Neural cell (in vitro differentiated cells): ENCODE measurements around the gene PHF21A. TPM values are rescaled to one million over a fixed set of nuclear protein-coding genes. Genes with fewer than 3 reads are reported as not detected.

Experiments used
- H2AFZ ChIP-seq: fragments of 200-600, 300-800 bp; sonication (generic), shearing (Covaris generic); 2 replicates; pipeline ENCODE4 v1.6.0; 2014; ENCODE audit warnings: low read depth, mild to moderate bottlenecking, antibody characterized with exemption, low read length, moderate library complexity
- H3F3A ChIP-seq: fragments of 200-600 bp; shearing (Covaris generic); 2 replicates; pipeline ENCODE4 v1.6.1; 2016; ENCODE audit warnings: mild to moderate bottlenecking, moderate library complexity, mixed read lengths, antibody characterized with exemption, low read length; ENCODE audit not compliant: insufficient read depth, poor library complexity, severe bottlenecking
- H3K27ac ChIP-seq: fragments of 200-600, 300-800 bp; sonication (generic), shearing (Covaris generic); 2 replicates; pipeline ENCODE4 v1.5.1; 2014; ENCODE audit warnings: mild to moderate bottlenecking, low read length, moderate library complexity
- H3K27me3 ChIP-seq: fragments of 300-800, 200-600 bp; sonication (generic), shearing (Covaris generic); 2 replicates; pipeline ENCODE4 v1.6.0; 2014; ENCODE audit warnings: mild to moderate bottlenecking, low read depth, low read length, moderate library complexity; ENCODE audit not compliant: insufficient read depth
- H3K36me3 ChIP-seq: fragments of 300-800, 200-600 bp; sonication (generic), shearing (Covaris generic); 2 replicates; pipeline ENCODE4 v1.5.1; 2014; ENCODE audit warnings: mild to moderate bottlenecking, antibody characterized with exemption, low read length, moderate library complexity; ENCODE audit not compliant: insufficient read depth
- H3K4me2 ChIP-seq: fragments of 300-800, 200-600 bp; sonication (generic), shearing (Covaris generic); 2 replicates; pipeline ENCODE4 v1.6.0; 2014; ENCODE audit warnings: mild to moderate bottlenecking, low read length
- H3K4me3 ChIP-seq: fragments of 300-800, 200-600 bp; sonication (generic), shearing (Covaris generic); 2 replicates; pipeline ENCODE4 v1.5.1; 2014; ENCODE audit warnings: mild to moderate bottlenecking, low read length, moderate library complexity
- H3K79me2 ChIP-seq: fragments of 200-600 bp; shearing (Covaris generic); replicated peaks from 2 replicates; pipeline ENCODE4 v1.6.0; 2014; ENCODE audit warnings: mild to moderate bottlenecking, low read length, moderate library complexity; ENCODE audit not compliant: insufficient read depth
- H3K9ac ChIP-seq: fragments of 300-800, 200-600 bp; sonication (generic), shearing (Covaris generic); 2 replicates; pipeline ENCODE4 v1.6.1; 2016; ENCODE audit warnings: mild to moderate bottlenecking, low read length, mixed read lengths
- H3K9me2 ChIP-seq: fragments of 200-600 bp; shearing (Covaris generic); 2 replicates; pipeline ENCODE4 v1.6.1; 2016; ENCODE audit warnings: mild to moderate bottlenecking, low read length, mixed read lengths; ENCODE audit not compliant: insufficient read depth
- H3K9me3 ChIP-seq: fragments of 200-600, 300-800 bp; sonication (generic), shearing (Covaris generic); 2 replicates; pipeline ENCODE4 v1.6.1; 2016; ENCODE audit warnings: mild to moderate bottlenecking, mixed run types, low read length, moderate library complexity, mixed read lengths
- H4K20me1 ChIP-seq: fragments of 200-600 bp; shearing (Covaris generic); 2 replicates; pipeline ENCODE4 v1.6.1; 2016; ENCODE audit warnings: mild to moderate bottlenecking, mixed run types; ENCODE audit not compliant: insufficient read depth
- EP300 ChIP-seq: fragments of 450-650 bp; conservative IDR thresholded peaks from 2 replicates; pipeline ENCODE4 v1.6.1; 2014; ENCODE audit warnings: antibody characterized with exemption, mild to moderate bottlenecking, moderate library complexity; ENCODE audit not compliant: poor library complexity, severe bottlenecking
- EZH2 ChIP-seq: fragments of 200-600, 300-800 bp; shearing (Covaris generic), sonication (generic); IDR thresholded peaks from 2 replicates; pipeline ENCODE4 v1.6.1; 2014; ENCODE audit warnings: antibody characterized with exemption, low read length, borderline replicate concordance, mild to moderate bottlenecking; ENCODE audit not compliant: insufficient read depth, poor library complexity, severe bottlenecking
- MXI1 ChIP-seq: fragments of 450-650 bp; conservative IDR thresholded peaks from 2 replicates; pipeline ENCODE4 v1.6.1; 2014; ENCODE audit warnings: antibody characterized with exemption, mild to moderate bottlenecking; ENCODE audit not compliant: poor library complexity, severe bottlenecking
- POLR2AphosphoS5 ChIP-seq: IDR thresholded peaks from 2 replicates; pipeline ENCODE4 v1.6.1; 2012
- SMC3 ChIP-seq: fragments of 450-650 bp; conservative IDR thresholded peaks from 2 replicates; pipeline ENCODE4 v1.6.1; 2014; ENCODE audit warnings: antibody characterized with exemption, mild to moderate bottlenecking, moderate library complexity; ENCODE audit not compliant: poor library complexity
- TAF1 ChIP-seq: IDR thresholded peaks from 2 replicates; pipeline ENCODE4 v1.6.1; 2012; ENCODE audit warnings: low read depth
- polyA plus RNA-seq: library from polyadenylated mRNA; depleted of rRNA; stranded (reverse); fragments of >200 nt; gene quantifications from 2 replicates; pipeline ENCODE4 v1.2.3, GENCODE V29; 2014
- TF ChIP-seq, protein P1 (sequence below): IDR thresholded peaks from 2 replicates; pipeline ENCODE4 v1.6.1; 2012; ENCODE audit warnings: borderline replicate concordance
- TF ChIP-seq, protein P2 (sequence below): fragments of 450-650 bp; IDR thresholded peaks from 2 replicates; pipeline ENCODE4 v1.5.1; 2014; ENCODE audit warnings: antibody characterized with exemption, mild to moderate bottlenecking, moderate library complexity; ENCODE audit not compliant: poor library complexity, severe bottlenecking

PHF21A gene
- polyA plus RNA-seq, 1 donor from 2014 or later: 31.7 TPM

DNA sequence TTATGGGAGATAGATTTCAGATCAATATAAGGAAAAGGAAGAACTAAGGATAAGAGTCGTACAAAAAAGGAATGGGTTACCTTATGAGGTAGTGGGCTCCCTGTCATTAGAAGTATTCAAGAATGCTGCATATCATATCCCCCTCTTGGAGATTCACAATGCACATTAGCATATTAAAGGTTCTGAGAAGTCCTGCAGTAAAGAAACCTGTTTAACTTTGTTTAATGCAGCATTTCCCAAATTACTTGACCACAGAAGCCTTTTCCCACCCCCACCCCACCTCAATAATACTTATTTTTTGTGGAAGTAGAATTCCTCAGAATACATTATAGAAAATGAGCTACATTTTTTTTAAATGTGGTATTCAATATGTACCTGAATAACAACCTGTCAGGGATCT is 30.9 kb downstream of the PHF21A start:
- Histone ChIP-seq H3K9ac (no peak overlapping the region), H3K9me3 (no peaks in the 10 kb centered on the region), H3K27ac (no peak overlapping the region), H3K27me3 (no peaks in the 10 kb centered on the region), H3K79me2 (peaks cover 21% of the 10 kb centered on the region), H3K4me3 (no peak overlapping the region), H2AFZ (no peak overlapping the region), H3K36me3 (no peaks in the 10 kb centered on the region), H3F3A (no peaks in the 10 kb centered on the region), H3K9me2 (no peaks in the 10 kb centered on the region), H3K4me2 (no peak overlapping the region), H4K20me1 (no peaks in the 10 kb centered on the region)
- TF ChIP-seq, protein P1, sequence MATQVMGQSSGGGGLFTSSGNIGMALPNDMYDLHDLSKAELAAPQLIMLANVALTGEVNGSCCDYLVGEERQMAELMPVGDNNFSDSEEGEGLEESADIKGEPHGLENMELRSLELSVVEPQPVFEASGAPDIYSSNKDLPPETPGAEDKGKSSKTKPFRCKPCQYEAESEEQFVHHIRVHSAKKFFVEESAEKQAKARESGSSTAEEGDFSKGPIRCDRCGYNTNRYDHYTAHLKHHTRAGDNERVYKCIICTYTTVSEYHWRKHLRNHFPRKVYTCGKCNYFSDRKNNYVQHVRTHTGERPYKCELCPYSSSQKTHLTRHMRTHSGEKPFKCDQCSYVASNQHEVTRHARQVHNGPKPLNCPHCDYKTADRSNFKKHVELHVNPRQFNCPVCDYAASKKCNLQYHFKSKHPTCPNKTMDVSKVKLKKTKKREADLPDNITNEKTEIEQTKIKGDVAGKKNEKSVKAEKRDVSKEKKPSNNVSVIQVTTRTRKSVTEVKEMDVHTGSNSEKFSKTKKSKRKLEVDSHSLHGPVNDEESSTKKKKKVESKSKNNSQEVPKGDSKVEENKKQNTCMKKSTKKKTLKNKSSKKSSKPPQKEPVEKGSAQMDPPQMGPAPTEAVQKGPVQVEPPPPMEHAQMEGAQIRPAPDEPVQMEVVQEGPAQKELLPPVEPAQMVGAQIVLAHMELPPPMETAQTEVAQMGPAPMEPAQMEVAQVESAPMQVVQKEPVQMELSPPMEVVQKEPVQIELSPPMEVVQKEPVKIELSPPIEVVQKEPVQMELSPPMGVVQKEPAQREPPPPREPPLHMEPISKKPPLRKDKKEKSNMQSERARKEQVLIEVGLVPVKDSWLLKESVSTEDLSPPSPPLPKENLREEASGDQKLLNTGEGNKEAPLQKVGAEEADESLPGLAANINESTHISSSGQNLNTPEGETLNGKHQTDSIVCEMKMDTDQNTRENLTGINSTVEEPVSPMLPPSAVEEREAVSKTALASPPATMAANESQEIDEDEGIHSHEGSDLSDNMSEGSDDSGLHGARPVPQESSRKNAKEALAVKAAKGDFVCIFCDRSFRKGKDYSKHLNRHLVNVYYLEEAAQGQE: no peak
- no peak for TF ChIP-seq EP300
- no peak for TF ChIP-seq POLR2AphosphoS5

DNA sequence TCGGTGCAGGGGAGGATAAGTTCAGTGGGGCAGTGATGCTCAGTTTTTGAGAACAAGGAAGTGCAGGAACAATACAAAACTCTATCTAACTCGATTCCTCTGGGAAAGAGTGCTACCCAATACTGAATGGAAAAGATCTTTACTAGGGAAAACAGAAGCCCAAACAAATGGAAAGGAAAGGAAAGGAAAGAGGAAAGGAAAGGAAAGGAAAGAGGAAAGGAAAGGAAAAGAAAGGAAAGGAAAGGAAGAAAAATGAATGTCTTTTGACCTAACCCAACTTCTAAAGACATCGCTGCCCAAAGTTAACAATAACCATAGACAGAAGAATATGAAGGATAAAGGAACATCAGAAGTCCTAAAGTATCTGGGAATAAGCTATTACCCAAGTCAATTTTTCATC is 41.6 kb downstream of the PHF21A start:
- Histone ChIP-seq H2AFZ (no peak overlapping the region), H3K79me2 (no peaks in the 10 kb centered on the region), H3K27me3 (no peaks in the 10 kb centered on the region), H3K4me3 (no peak overlapping the region), H3K9me2 (no peaks in the 10 kb centered on the region), H3K9me3 (no peaks in the 10 kb centered on the region), H4K20me1 (no peaks in the 10 kb centered on the region), H3F3A (no peaks in the 10 kb centered on the region), H3K4me2 (no peak overlapping the region), H3K36me3 (no peaks in the 10 kb centered on the region), H3K27ac (no peak overlapping the region), H3K9ac (no peak overlapping the region)
- TF ChIP-seq POLR2AphosphoS5: no peak

DNA sequence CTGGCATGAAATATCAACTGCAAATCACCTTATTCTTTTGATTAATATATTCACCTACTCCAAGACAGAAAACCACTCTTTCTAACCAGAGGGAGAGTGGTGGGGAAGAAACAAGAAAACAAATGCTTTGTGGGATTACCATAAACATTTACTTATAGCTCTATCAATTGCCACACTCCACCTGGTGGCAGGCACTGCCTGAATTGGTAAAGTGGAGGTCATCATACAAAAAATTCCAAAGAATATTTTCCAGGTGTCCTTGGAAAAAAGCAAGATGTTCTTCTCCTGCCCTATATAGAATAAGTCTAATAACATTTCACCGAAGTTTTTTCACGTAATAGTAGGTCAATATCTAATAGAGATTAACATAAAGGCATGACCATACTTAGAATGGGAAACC is 45.3 kb downstream of the PHF21A start:
- Histone ChIP-seq H4K20me1 (no peaks in the 10 kb centered on the region), H3K36me3 (no peaks in the 10 kb centered on the region), H3K9ac (no peak overlapping the region), H3K9me3 (no peaks in the 10 kb centered on the region), H3K79me2 (no peaks in the 10 kb centered on the region), H3K4me3 (no peak overlapping the region), H3K4me2 (no peak overlapping the region), H3K9me2 (no peaks in the 10 kb centered on the region), H2AFZ (no peak overlapping the region), H3F3A (no peaks in the 10 kb centered on the region), H3K27ac (no peak overlapping the region), H3K27me3 (no peaks in the 10 kb centered on the region)
- TF ChIP-seq, protein P1: no peak
- TF ChIP-seq, protein P2, sequence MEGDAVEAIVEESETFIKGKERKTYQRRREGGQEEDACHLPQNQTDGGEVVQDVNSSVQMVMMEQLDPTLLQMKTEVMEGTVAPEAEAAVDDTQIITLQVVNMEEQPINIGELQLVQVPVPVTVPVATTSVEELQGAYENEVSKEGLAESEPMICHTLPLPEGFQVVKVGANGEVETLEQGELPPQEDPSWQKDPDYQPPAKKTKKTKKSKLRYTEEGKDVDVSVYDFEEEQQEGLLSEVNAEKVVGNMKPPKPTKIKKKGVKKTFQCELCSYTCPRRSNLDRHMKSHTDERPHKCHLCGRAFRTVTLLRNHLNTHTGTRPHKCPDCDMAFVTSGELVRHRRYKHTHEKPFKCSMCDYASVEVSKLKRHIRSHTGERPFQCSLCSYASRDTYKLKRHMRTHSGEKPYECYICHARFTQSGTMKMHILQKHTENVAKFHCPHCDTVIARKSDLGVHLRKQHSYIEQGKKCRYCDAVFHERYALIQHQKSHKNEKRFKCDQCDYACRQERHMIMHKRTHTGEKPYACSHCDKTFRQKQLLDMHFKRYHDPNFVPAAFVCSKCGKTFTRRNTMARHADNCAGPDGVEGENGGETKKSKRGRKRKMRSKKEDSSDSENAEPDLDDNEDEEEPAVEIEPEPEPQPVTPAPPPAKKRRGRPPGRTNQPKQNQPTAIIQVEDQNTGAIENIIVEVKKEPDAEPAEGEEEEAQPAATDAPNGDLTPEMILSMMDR: no peak
- TF ChIP-seq MXI1 (no peak), SMC3 (no peak), TAF1 (no peak), EZH2 (no peak)
